NCI-H187 (cell line): ENCODE measurements around the gene ATP5MC2.
"Not testable (repeated sequence)": the region's sequence is repeated elsewhere in the genome, so short reads cannot be mapped to it uniquely, and the experiment has no call there.

ENCODE experiments used
- DNase-seq, 2 experiments: peaks; one replicate each; lab custom pipeline; 2025; lab: John Stamatoyannopoulos, UW

Gene ATP5MC2

DNA sequence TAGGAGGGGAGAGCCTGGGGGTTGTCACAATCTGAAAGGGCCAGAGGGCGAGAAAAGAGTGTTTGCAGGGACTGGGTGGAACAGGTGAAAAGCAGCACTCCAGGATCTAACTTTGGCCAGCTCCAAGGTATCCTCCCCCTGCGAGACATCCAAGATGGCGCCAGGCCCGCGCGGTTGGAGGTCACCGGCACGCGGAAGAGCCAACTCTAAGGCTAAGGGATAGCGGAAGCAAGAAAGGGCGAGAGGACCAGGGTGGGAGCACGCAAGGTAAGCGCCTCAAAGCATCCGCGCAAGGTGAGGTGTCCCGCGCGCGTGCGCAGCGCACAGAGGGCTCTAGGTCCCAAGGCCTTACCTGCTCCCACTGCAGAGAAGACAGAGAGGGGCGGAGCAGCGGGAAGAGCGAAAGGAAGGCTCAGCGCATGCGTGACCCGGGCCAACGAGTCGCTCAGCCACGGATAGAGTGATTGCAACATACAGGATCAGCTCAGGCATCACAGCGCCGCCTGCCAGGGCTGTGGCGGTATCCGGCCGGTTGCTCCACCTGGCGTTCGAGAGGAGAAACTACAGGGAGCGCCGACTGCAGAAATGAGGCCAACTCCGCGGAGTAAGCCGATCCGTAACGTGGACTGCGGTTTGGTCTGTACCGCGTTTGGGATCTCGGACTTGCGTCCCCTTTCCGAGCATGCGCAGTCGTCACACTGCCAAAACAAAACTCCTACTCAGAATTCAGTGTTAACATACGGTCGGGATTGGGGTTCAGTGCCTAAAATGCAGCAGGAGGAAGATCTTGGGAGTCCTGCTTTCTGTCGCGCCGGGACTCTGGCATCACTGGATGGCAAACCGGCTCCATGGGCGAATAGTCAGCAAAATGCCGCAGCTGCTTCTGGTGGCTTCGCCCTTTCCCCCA is at the start of gene ATP5MC2:
Gene ATP5MC2, minus strand, starts transcription at position 383 of the 907 bp plus-strand sequence. CDS start 3,469 bp downstream, outside the sequence.
- DNase-seq: peak; percentile 99

DNA sequence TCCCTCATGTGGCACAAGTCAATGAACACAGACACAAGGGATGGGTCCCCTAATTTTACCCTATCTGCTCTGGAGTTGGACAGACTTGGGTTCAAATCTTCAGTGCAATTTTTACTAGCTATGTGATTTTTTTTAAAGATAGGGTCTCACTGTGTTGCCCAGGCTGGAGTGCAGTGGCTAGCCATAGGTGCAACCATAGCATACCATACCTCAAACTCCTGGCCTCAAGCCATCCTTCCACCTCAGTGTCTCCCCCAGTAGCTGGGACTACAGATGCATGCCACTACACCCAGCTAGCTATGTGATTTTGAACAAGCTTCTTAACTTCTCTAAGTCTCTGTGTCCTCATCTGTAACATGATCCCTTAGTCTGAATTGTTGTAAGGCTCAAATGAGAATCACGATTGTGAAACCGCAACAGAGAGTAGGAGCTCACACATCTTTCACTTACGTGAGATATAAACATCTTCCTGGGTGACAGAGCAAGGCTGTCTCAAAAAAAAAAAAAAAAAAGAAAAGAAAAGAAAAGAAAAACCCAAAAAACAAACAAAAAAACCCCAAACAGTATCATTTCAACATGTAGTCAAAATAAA is 46.7 kb upstream of the ATP5MC2 start:
- no peak for DNase-seq

DNA sequence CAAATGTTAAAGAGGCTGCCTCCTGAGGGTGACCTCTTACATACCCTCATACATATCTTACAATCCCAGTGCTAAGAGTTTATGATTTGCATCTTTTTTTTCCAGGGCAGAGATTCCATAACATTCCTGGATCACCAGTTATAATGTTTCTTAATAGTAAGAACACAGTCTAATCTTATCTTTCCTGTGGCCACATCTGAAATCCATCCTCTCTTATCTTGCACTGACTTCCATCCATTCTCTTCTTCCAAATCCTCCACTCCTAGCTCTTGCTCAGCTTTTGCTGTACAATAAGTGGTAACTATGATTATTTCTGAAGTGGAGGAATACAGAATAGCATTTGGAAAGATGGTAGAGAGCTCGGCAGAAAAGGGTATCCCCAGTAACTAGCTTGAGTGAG is 45.1 kb upstream of the ATP5MC2 start:
- no peak for DNase-seq

DNA sequence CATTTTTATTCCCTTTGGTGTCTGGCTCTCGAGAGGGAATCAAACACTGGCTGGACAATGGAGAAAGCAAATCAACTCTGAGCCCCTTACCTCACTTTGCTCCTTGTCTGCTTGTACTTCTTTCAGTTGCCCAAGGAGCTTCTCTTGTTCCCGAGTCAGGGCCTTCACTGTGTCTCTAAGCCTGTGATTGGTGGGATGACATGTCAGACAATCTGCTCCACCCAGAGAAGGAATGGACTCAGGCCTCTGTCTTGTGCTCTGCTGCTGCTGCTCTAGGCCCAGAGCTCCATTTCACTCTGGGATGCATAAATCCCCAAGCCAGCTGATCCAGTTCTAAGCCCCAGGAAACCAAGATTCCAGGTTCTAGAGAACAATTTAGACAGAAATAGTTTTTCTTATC is 43.8 kb upstream of the ATP5MC2 start:
- DNase-seq: no peak

DNA sequence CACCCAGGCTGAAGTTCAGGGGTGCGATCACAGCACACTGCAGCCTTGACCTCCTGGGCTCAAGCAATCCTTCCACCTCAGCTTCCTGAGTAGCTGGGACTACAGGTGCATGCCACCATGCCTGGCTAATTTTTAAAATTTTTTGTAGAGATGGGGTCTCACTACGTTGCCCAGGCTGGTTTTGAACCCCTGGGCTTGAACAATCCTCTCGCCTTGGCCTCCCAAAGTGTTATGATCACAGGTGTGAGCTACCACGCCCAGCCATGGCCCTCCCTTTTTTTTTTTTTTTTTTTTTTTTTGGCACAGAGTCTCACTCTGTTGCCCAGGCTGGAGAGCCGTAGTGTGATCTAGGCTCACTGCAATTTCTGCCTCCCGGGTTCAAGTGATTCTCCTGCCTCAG is 42.7 kb upstream of the ATP5MC2 start:
- not testable (repeated sequence) for DNase-seq

DNA sequence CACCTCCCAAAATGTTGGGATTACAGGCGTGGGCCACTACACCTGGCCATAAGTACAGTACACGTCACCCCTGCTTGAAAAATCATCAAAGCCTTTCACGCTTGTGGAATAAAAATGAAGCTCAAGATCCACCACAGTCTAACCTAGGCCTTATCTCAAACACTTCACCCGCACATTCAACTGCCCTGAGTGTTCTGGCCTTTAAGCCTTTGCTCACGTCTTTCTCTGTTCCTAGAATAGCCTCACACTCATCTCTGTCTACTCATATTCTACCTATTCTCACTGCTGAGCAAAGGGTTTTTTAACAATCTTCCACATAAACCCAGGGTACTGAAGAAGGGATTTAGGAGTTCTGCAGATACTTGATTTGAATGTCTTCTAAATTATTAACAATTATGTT is 41.4 kb upstream of the ATP5MC2 start:
- DNase-seq: no peak

DNA sequence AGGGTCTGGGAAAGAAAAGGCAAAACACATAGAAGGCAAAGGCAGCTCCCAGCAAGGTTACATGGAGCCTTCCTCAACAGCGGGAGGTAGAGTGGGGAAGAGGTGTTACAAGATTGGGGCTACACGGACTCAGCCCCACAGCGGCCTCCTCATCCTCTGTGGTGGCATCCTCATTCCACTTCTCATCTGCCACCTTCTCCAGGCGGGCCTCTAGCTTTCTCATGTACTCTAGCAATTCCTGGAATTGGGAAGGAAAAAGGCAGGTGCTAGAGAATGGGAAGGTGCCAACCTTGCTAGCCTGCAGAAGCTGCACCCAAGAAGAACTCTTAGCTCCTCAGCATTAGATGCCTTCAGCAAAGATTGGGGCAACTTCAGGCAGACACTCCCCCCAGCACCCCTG is 38.1 kb upstream of the ATP5MC2 start:
- DNase-seq: no peak

DNA sequence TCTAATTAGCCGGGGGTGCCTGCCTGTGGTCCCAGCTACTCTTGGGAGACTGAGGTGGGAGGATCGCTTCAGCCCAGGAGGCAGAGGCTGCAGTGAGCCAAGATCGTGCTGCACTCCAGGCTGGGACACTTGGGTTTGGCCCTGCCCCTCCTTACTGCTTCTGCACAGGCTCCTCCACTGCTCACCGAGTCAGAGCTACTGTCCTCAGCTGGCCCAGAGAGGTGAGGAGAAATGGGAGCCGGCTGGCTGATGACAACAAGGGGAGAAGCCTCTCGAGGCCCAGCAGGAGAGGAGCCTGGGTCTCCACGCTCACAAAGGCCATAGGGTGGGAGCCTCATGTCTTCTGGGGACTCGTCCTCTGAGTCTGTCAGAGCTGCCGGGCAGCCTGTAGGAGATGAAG is 37.6 kb upstream of the ATP5MC2 start:
- no peak for DNase-seq

DNA sequence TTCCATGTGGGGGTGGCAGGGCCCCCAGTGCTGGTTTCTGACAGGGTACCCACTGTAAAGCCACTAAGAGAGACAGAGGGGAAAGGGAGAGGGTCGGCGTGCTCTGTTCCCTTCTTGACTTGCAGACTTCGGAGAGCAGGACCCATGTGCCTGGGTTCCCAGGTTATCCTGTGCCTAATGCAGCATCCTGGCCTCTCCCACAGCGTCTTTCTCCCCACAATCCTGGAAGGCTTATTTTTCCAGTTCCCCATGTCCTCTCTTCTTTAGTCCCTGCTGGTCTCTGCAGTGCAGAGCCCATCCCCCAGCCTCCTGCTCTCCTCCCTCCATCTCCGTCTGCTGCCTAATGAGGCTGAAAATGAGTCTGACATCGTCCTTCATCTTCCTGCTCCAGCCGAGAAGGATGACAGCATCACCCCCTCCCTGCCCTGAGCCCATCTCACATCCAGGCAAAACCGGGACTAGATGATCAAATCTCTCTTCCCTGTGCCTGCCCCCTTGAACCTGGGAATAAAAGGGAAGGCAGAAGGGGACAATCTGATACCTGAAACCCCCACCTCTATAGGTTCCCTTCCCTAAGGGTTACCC is 36.3 kb upstream of the ATP5MC2 start:
- no peak for DNase-seq

DNA sequence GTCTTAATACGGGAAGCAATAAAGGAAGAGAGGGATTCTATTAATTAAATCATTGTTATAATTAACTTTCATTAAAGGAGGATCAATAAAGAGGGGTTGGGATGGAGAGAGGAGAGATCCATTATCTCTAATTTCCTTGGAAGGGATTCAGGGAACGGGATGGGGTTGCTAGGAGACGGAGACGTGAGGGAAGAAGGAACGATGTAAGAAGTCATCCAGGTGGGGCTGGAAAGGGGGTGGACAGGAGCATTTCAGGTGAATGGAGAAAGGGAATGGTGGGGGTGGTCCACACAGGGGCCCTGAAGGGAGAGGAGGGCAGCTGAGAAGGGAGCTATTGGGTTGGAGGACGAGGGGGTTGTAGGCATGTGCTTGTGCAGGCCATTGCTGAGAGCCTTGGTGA is 34.2 kb upstream of the ATP5MC2 start:
- no peak for DNase-seq

DNA sequence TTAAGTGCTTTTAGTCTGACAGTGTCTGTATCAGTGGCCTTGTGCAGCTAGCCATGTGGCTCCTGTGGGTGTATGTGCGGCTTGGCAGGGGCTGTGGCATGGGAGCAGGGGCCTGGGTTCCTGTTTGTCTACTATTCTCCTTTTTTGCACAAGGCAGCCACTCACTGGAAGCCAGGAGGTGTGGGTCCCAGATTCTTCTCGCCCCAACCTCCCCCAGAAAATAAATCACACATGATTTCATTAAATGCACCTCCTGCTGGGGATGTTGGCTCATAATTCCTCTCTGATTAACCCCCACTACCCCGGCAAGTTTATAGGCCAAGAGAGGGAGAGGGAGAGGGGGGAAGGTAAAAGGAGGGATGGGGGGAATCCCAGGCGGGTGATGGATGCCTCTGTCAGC is 33.8 kb upstream of the ATP5MC2 start:
- DNase-seq: no peak

DNA sequence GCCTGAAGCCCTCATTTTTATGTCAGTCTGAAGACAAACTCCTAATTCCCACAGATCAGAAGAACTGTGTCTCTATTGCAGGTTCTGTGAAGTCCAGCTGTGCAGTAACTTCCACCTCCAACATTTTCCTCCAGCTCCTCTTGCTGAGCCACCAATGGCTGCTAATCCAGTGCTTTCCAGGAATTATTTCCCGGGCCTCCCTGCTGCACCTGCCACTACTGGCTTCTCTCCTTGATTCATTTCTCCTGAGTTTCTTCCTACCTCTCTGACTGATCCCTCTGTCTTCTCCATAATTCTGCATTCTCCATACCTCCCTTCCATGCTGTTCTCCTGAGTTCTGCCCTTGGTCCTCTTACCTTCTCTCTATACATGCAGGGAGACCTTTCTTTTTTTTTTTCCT is 30.2 kb upstream of the ATP5MC2 start:
- no peak for DNase-seq

DNA sequence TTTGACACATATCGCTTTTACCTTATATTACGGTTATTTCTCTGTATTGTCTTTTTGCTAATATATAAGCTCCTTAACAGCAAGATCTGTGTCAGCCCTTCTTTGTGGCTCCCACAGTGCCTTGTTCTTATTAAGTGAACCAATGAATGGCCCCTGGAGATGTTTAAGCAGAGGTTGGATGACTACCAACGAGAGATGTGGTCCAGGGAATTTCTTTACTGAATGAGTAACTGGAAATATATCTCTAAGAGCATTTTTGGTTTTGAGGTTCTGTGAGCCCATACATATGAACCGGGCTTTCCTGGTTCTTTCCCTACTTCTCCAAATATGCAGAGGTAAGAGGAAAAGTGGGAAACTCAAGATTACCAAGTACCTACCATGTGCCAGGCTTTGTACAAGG is 27.9 kb upstream of the ATP5MC2 start:
- no peak for DNase-seq

DNA sequence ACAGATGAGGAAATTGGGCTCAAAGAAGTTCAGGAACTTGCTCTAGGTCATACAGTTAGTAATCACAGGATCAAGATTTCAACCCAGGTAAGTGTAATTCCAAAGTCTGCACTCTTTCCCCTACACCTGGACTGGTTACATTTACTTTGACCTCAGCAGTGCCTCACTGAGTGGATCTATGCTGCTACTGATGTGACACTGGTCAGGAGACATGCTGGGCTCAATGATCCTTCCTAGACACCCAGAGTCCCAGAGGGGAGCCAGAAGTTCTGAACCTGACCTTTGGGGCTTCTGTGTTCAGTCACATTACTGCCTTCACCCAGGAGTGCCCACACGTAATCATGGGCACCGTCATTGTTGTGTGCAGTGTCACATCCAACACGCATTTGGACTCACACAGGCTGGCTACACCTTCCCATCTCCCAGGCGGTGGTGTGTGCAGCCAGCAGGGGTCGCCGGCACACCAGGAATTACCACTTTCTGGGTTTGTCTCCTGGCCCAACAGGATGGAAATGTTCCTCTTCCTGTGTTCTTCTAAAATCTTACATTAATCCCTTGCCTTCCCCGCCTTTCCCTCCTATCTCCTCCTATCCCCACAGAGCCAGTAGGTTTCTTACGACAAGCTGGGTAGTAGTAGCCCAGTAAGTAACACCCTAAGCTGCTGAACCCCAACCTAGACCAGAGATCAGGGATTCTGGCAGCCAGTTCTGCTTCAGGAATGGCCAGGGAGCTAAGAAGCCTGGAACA is 25.8 kb upstream of the ATP5MC2 start:
- DNase-seq: peak; percentile 59 to 77

DNA sequence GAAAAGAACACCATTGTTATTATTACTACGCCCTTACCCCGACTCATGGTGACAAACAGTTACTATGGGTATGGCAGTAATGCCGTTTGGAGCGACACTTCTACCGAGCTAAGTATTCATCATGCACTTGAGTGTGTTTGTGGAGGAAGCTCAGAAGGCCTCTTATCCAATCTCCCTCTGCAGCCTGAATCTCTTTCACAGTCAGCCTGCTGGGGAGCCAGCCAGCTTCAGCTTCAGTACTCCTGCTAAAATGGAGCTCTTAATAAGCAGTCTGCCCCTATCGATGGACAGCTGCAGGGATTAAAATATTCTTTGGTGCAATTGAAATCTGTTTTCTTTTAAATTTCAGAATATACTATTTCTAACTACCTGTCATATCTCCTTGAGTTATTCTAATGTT is 24.7 kb upstream of the ATP5MC2 start:
- peak; percentile 24 to 43 for DNase-seq

DNA sequence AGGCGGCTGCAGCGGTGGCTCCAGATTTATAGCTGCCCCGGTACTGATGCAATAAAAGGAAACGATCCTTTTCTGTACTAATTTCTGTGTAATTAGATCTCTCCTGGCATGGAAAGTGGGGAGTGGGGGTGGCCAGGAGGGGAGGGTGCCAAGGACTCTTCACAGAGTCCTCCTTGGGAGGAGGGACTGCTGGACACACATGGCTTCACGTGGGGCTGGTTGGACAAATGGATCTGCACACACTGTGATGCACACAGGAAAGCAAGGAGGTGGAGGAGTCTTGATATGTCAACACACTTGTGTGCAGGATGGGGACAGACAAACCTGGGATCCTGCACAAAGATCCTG is 23.8 kb upstream of the ATP5MC2 start:
- no peak for DNase-seq

DNA sequence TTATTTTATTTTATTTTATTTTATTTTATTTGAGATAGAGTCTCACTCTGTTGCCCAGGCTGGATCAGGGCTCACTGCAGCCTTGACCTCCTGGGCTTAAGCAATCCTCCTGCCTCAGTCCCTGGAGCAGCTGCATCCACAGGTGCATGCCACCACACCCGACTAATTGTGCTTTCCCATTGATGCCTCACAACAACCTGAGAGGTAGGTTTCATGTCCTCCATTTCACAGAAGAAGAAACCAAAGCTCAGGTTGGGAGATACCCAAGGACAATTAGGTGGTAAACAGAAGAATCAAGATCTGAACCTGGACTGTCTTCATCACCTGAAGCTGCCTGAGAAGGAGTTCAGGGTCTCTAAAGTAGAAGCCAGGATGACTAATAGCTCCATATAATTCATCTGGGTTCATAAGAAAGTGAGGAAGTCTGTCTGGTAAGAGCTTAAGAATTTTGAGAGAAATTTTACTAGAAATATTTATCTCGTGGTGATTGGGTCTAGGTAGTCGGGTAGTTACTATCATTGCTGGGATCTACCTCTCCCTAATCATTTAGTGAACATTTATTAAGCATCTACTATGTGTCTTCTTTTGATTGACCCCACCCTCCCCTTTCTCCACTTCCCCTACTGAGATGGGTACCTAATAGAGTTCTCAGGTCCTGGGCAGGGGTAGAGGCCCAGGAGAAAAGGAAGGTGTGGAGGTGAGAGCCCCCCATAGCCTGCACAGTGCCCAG is 23.2 kb upstream of the ATP5MC2 start:
- DNase-seq: no peak

DNA sequence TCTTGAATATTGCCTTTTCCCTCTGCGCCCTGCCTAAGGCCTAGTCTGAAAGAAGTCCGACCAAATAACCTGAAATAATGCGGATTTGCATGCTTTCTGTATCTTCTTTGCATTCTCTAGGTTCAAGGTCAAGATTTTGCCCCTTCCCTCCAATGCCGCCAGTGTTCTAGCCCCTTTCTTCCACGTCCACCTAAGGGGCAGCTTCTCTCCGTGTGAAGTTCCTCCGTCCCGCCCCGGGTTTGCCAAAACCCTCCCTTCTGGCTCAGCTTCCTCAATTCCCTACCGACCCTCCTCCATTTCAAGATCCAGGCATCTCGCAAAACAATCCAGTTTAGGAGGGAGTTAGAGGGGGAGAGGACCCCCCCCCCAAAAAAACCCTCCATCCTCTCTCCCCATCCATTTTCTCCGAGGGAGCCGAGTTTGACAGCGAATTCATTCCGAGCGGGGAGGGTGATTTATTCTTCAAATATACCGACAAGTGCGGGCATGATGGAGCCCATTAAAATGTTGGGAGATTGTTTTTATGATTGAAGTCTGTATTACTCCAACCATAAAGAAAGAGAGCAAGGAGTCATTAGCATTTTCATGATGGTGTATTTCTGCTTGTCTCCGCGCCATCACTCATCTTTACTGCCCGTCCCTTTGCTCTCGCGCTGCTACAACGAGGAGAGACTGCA is 20.9 kb upstream of the ATP5MC2 start:
- peak; percentile 56 to 58 for DNase-seq

DNA sequence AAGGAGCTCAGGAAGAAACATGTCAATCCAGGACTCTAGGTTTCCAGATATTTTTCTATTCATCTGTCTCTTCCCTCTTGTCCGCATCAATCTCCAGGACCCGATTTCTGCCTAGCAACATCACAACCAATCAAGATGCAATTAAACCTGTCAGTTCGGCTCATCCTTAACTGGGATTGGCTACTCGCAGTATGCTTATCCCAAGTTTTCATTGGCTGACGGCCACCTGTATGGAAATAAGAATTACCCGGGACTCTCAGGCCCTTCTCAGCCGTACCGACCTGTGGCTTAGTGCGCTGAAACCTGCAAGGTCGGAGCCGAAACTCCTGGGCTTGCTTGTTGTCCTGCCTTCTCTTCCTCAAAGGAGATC is 20.4 kb upstream of the ATP5MC2 start:
- peak; percentile 92 to 95 for DNase-seq

DNA sequence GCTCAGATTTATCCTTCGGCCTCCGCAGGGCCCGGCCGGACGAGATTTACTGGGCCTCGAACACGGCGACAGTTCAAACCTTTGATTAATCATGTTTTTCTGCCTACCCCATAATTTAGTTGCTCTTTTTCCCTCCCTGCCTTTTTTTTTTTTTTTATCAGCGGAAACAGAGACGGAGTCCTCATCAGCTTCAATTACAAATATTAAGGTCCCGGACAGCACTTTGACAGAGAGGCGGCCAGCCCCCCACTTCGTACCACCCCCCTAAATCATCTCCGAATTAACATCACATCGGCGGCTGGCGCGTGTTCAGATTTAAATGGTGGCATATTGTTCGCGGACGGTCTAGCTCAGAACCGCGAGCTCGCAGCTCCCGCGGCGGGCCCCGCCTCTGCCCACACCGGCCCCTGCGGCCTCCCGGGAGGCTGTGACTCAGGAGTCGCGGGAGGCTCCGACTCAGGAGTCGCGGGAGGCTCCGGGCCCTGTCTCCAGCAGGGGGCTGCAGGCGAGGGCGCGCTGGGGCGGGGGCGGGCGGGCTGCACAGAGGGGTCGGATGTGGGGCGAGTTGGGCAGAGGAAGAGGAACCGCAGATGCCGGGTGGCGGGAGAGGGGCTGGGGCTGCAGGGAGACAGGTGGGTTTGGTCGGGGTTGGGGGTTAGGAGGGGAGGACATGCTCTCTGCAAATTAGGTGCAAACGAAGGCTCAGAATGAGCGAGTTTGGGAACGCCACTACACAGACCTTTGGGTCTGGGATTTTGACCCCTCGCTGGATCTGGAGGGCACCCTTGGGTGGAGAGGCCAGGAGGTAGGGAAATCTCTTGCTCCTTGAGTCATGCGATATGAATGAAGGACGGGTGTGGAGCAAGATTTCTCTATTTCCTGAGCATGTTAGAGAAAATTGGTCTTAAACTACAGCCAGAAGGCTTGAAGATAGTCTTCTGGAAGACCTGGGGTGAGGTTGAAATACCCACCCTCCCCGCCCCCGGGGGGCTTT is 19.6 kb upstream of the ATP5MC2 start:
- DNase-seq: no peak
